WTC11 (cell line): Measurements from ENCODE around the gene GLS. TPM values are rescaled to one million over a fixed set of nuclear protein-coding genes. Genes with fewer than 3 reads are reported as not detected.

Experiments used
- ATF1 ChIP-seq: sonication (generic); formaldehyde crosslinking; IDR thresholded peaks from 2 replicates; pipeline ENCODE4 v1.8.1; 2023; ENCODE audit warnings: mild to moderate bottlenecking, moderate library complexity, missing genetic modification reagents
- GTF2I ChIP-seq: fragments of 250-450 bp; sonication (Bioruptor Pico); conservative IDR thresholded peaks from 2 replicates; pipeline ENCODE4 v1.4.0; 2021; ENCODE audit warnings: mild to moderate bottlenecking
- MYBL2 ChIP-seq: sonication (generic); formaldehyde crosslinking; IDR thresholded peaks from 2 replicates; pipeline ENCODE4 v1.8.1; 2023; ENCODE audit warnings: mild to moderate bottlenecking, moderate library complexity, missing genetic modification reagents
- NFE2L1 ChIP-seq: sonication (generic); formaldehyde crosslinking; IDR thresholded peaks from 2 replicates; pipeline ENCODE4 v1.8.1; 2023; ENCODE audit warnings: missing genetic modification reagents
- OVOL2 ChIP-seq: fragments of 250-450 bp; sonication (Bioruptor Pico); IDR thresholded peaks from 2 replicates; pipeline ENCODE4 v1.9.0; 2021; ENCODE audit warnings: mild to moderate bottlenecking, borderline replicate concordance
- TCF7 ChIP-seq: sonication (generic); formaldehyde crosslinking; IDR thresholded peaks from 2 replicates; pipeline ENCODE4 v1.8.0; 2022; ENCODE audit warnings: mild to moderate bottlenecking, low read depth, missing genetic modification reagents, moderate library complexity
- TEAD4 ChIP-seq: sonication (generic); formaldehyde crosslinking; IDR thresholded peaks from 2 replicates; pipeline ENCODE4 v1.8.0; 2022; ENCODE audit warnings: mild to moderate bottlenecking, missing genetic modification reagents
- ZNF317 ChIP-seq: sonication (generic); formaldehyde crosslinking; IDR thresholded peaks from 2 replicates; pipeline ENCODE4 v1.8.1; 2023; ENCODE audit warnings: low read depth, mild to moderate bottlenecking, moderate library complexity, missing genetic modification reagents, borderline replicate concordance
- ZNF416 ChIP-seq: fragments of 250-450 bp; sonication (Bioruptor Pico); IDR thresholded peaks from 2 replicates; pipeline ENCODE4 v1.9.0; 2021; ENCODE audit warnings: mild to moderate bottlenecking, inconsistent platforms
- total RNA-seq: library from RNA; stranded (reverse); gene quantifications from 3 replicates; pipeline ENCODE4 v1.2.3, GENCODE V29; 2021
- TF ChIP-seq, protein P1 (sequence below): sonication (generic); formaldehyde crosslinking; IDR thresholded peaks from 2 replicates; pipeline ENCODE4 v1.8.1; 2023; ENCODE audit warnings: mild to moderate bottlenecking, missing genetic modification reagents
- TF ChIP-seq, protein P2 (sequence below): sonication (generic); formaldehyde crosslinking; IDR thresholded peaks from 2 replicates; pipeline ENCODE4 v1.8.0; 2022; ENCODE audit warnings: mild to moderate bottlenecking, missing genetic modification reagents
- TF ChIP-seq, protein P3 (sequence below): sonication (generic); formaldehyde crosslinking; IDR thresholded peaks from 2 replicates; pipeline ENCODE4 v1.8.1; 2022; ENCODE audit warnings: mild to moderate bottlenecking, moderate library complexity, missing genetic modification reagents
- TF ChIP-seq, protein P4 (sequence below): fragments of 250-450 bp; sonication (Bioruptor Pico); conservative IDR thresholded peaks from 2 replicates; pipeline ENCODE4 v1.9.0; 2021; ENCODE audit warnings: mild to moderate bottlenecking
- TF ChIP-seq, protein P5 (sequence below): fragments of 250-450 bp; sonication (Bioruptor Pico); IDR thresholded peaks from 2 replicates; pipeline ENCODE4 v1.9.0; 2021; ENCODE audit warnings: mild to moderate bottlenecking
- TF ChIP-seq, protein P6 (sequence below): sonication (generic); formaldehyde crosslinking; IDR thresholded peaks from 2 replicates; pipeline ENCODE4 v1.8.1; 2023; ENCODE audit warnings: mild to moderate bottlenecking, moderate library complexity, missing genetic modification reagents
- TF ChIP-seq, protein P7 (sequence below): fragments of 250-450 bp; sonication (Bioruptor Pico); IDR thresholded peaks from 2 replicates; pipeline ENCODE4 v2.1.2; 2022; ENCODE audit warnings: mild to moderate bottlenecking, moderate library complexity
- TF ChIP-seq, protein P8 (sequence below): sonication (generic); formaldehyde crosslinking; IDR thresholded peaks from 2 replicates; pipeline ENCODE4 v1.8.0; 2023; ENCODE audit warnings: mild to moderate bottlenecking, missing genetic modification reagents
- TF ChIP-seq, protein P9 (sequence below): sonication (generic); formaldehyde crosslinking; IDR thresholded peaks from 2 replicates; pipeline ENCODE4 v1.8.0; 2023; ENCODE audit warnings: missing genetic modification reagents
- TF ChIP-seq, protein P10 (sequence below): fragments of 250-450 bp; sonication (Bioruptor Pico); IDR thresholded peaks from 2 replicates; pipeline ENCODE4 v1.8.0; 2021; ENCODE audit warnings: mild to moderate bottlenecking

The GLS gene
- total RNA-seq, 1 experiment from 2014 or later = 115 TPM

DNA sequence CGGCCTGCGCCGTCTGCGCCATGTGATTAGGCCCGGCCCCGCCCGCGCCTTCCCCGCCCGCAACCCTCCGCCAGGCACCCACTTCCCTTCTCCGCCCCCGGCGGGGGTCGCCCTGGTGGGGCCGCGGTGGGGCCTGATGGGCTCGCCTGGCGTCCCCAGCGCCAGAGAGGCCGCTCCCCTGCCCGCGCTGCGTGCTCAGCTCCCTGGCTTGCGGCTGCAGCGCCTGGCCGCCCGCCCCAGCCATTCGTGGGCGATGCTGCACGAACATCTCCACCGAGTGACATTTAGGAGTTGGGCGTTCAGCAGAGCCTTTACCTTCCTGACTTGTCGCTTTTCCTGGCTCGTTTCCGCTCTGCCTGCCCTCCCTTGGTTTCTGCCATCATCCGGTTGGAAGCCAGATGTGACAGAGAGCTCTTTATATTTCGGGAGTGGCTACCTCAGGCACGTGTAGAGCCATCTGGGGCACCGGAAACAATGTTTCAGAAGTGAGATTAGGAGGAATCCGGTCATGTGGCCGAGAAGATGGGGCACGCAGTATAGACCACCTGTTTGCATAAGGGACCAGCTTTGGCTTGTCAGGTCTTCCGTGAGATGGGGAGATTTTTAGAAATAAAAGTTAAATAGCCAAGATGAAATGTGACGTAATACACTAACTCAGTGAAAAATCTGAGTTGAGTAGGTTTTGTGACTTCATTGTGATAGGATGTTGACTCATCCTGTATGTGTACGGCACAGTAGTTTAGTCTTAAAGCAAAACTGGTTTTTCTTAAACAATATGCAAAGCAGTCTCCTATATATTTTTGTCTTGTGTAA, 1.2 kb downstream of the GLS start (continued):
- TF ChIP-seq TEAD4 (CRISPR knock-in tag) = no peak
- no peak for TF ChIP-seq GTF2I (CRISPR knock-in tag)
- TF ChIP-seq, protein P1, sequence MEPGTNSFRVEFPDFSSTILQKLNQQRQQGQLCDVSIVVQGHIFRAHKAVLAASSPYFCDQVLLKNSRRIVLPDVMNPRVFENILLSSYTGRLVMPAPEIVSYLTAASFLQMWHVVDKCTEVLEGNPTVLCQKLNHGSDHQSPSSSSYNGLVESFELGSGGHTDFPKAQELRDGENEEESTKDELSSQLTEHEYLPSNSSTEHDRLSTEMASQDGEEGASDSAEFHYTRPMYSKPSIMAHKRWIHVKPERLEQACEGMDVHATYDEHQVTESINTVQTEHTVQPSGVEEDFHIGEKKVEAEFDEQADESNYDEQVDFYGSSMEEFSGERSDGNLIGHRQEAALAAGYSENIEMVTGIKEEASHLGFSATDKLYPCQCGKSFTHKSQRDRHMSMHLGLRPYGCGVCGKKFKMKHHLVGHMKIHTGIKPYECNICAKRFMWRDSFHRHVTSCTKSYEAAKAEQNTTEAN = no peak; the same call in 1 of the 2 replicates
- TF ChIP-seq, protein P2, sequence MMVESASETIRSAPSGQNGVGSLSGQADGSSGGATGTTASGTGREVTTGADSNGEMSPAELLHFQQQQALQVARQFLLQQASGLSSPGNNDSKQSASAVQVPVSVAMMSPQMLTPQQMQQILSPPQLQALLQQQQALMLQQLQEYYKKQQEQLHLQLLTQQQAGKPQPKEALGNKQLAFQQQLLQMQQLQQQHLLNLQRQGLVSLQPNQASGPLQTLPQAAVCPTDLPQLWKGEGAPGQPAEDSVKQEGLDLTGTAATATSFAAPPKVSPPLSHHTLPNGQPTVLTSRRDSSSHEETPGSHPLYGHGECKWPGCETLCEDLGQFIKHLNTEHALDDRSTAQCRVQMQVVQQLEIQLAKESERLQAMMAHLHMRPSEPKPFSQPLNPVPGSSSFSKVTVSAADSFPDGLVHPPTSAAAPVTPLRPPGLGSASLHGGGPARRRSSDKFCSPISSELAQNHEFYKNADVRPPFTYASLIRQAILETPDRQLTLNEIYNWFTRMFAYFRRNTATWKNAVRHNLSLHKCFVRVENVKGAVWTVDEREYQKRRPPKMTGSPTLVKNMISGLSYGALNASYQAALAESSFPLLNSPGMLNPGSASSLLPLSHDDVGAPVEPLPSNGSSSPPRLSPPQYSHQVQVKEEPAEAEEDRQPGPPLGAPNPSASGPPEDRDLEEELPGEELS (CRISPR knock-in tag) = no peak; the same call in 1 of the 2 replicates
- TF ChIP-seq, protein P3, sequence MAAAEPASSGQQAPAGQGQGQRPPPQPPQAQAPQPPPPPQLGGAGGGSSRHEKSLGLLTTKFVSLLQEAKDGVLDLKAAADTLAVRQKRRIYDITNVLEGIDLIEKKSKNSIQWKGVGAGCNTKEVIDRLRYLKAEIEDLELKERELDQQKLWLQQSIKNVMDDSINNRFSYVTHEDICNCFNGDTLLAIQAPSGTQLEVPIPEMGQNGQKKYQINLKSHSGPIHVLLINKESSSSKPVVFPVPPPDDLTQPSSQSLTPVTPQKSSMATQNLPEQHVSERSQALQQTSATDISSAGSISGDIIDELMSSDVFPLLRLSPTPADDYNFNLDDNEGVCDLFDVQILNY = no peak; the same call in 1 of the 2 replicates
- TF ChIP-seq, protein P4, sequence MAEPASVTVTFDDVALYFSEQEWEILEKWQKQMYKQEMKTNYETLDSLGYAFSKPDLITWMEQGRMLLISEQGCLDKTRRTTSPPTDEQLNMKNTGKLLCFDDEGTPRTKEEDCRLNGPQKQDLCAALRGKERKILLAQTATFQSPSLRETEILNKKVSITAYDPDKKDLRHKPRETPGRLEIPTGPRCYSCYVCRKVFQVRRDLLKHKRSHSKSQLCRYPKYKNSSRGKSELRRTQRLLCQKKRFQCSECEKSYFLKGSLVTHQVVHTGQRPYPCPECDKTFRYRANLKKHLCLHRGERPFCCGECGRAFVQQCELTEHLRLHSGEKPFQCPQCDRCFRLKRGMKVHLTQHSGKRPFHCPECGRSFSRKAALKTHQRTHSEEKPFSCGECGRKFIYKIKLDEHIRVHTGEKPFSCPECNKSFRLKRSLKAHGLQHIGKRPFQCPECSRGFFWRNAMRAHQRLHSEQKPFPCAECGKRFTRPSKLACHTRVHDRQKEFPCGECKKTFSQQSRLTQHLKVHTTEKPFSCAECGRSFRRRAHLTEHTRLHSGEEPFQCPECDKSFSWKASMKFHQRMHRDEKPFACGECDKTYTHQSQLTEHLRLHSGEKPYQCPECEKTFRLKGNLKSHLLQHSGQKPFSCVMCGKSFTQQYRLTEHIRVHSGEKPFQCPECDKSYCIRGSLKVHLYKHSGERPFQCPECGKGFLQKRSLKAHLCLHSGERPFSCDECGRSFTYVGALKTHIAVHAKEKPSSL (CRISPR knock-in tag) = no peak
- no peak for TF ChIP-seq OVOL2 (CRISPR knock-in tag)
- TF ChIP-seq, protein P5, sequence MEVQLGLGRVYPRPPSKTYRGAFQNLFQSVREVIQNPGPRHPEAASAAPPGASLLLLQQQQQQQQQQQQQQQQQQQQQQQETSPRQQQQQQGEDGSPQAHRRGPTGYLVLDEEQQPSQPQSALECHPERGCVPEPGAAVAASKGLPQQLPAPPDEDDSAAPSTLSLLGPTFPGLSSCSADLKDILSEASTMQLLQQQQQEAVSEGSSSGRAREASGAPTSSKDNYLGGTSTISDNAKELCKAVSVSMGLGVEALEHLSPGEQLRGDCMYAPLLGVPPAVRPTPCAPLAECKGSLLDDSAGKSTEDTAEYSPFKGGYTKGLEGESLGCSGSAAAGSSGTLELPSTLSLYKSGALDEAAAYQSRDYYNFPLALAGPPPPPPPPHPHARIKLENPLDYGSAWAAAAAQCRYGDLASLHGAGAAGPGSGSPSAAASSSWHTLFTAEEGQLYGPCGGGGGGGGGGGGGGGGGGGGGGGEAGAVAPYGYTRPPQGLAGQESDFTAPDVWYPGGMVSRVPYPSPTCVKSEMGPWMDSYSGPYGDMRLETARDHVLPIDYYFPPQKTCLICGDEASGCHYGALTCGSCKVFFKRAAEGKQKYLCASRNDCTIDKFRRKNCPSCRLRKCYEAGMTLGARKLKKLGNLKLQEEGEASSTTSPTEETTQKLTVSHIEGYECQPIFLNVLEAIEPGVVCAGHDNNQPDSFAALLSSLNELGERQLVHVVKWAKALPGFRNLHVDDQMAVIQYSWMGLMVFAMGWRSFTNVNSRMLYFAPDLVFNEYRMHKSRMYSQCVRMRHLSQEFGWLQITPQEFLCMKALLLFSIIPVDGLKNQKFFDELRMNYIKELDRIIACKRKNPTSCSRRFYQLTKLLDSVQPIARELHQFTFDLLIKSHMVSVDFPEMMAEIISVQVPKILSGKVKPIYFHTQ = no peak
- no peak for TF ChIP-seq ZNF317
- no peak for TF ChIP-seq ZNF416
- TF ChIP-seq, protein P6, sequence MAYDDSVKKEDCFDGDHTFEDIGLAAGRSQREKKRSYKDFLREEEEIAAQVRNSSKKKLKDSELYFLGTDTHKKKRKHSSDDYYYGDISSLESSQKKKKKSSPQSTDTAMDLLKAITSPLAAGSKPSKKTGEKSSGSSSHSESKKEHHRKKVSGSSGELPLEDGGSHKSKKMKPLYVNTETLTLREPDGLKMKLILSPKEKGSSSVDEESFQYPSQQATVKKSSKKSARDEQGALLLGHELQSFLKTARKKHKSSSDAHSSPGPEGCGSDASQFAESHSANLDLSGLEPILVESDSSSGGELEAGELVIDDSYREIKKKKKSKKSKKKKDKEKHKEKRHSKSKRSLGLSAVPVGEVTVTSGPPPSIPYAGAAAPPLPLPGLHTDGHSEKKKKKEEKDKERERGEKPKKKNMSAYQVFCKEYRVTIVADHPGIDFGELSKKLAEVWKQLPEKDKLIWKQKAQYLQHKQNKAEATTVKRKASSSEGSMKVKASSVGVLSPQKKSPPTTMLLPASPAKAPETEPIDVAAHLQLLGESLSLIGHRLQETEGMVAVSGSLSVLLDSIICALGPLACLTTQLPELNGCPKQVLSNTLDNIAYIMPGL = no peak
- no peak for TF ChIP-seq MYBL2
- TF ChIP-seq, protein P7, sequence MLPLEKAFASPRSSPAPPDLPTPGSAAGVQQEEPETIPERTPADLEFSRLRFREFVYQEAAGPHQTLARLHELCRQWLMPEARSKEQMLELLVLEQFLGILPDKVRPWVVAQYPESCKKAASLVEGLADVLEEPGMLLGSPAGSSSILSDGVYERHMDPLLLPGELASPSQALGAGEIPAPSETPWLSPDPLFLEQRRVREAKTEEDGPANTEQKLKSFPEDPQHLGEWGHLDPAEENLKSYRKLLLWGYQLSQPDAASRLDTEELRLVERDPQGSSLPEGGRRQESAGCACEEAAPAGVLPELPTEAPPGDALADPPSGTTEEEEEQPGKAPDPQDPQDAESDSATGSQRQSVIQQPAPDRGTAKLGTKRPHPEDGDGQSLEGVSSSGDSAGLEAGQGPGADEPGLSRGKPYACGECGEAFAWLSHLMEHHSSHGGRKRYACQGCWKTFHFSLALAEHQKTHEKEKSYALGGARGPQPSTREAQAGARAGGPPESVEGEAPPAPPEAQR (CRISPR knock-in tag) = no peak
- TF ChIP-seq TCF7 (CRISPR knock-in tag) = peak; percentile 16; the same call in 1 of the 2 replicates
- TF ChIP-seq NFE2L1 (CRISPR knock-in tag) = no peak
- no peak for TF ChIP-seq ATF1
- TF ChIP-seq, protein P8, sequence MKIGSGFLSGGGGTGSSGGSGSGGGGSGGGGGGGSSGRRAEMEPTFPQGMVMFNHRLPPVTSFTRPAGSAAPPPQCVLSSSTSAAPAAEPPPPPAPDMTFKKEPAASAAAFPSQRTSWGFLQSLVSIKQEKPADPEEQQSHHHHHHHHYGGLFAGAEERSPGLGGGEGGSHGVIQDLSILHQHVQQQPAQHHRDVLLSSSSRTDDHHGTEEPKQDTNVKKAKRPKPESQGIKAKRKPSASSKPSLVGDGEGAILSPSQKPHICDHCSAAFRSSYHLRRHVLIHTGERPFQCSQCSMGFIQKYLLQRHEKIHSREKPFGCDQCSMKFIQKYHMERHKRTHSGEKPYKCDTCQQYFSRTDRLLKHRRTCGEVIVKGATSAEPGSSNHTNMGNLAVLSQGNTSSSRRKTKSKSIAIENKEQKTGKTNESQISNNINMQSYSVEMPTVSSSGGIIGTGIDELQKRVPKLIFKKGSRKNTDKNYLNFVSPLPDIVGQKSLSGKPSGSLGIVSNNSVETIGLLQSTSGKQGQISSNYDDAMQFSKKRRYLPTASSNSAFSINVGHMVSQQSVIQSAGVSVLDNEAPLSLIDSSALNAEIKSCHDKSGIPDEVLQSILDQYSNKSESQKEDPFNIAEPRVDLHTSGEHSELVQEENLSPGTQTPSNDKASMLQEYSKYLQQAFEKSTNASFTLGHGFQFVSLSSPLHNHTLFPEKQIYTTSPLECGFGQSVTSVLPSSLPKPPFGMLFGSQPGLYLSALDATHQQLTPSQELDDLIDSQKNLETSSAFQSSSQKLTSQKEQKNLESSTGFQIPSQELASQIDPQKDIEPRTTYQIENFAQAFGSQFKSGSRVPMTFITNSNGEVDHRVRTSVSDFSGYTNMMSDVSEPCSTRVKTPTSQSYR (CRISPR knock-in tag) = no peak
- TF ChIP-seq, protein P9, sequence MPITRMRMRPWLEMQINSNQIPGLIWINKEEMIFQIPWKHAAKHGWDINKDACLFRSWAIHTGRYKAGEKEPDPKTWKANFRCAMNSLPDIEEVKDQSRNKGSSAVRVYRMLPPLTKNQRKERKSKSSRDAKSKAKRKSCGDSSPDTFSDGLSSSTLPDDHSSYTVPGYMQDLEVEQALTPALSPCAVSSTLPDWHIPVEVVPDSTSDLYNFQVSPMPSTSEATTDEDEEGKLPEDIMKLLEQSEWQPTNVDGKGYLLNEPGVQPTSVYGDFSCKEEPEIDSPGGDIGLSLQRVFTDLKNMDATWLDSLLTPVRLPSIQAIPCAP (CRISPR knock-in tag) = no peak
- TF ChIP-seq, protein P10, sequence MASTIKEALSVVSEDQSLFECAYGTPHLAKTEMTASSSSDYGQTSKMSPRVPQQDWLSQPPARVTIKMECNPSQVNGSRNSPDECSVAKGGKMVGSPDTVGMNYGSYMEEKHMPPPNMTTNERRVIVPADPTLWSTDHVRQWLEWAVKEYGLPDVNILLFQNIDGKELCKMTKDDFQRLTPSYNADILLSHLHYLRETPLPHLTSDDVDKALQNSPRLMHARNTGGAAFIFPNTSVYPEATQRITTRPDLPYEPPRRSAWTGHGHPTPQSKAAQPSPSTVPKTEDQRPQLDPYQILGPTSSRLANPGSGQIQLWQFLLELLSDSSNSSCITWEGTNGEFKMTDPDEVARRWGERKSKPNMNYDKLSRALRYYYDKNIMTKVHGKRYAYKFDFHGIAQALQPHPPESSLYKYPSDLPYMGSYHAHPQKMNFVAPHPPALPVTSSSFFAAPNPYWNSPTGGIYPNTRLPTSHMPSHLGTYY (CRISPR knock-in tag) = no peak
